DLD1 (cell line): Measurements from ENCODE around the gene IGSF5.

Experiments used
- in situ Hi-C: cut with HindIII; loops from 2 replicates; pipeline ENCODE4 v1.10.0; 2017; ENCODE audit warnings: low sequenced_read_pairs

The IGSF5 gene

DNA sequence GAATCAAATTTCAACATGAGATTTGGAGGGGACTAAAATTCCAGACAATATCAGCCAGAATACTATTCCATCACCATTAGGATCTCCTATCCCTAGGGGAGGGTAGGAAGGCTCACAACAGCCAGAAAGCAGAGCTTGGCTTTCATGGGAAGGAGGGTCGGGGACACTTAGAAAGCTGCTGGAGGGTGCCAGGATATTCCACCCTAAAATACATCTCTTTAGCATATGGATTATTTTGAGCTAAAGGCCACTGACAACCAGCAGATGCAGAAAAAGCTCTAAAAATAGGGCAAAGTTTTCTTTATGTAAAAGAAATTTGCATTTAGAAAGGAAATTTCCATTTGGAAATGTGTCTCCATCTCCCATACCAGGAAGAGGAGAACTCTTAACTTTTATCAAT is 68.0 kb downstream of the IGSF5 start:
- in situ Hi-C loops: no loop called here

DNA sequence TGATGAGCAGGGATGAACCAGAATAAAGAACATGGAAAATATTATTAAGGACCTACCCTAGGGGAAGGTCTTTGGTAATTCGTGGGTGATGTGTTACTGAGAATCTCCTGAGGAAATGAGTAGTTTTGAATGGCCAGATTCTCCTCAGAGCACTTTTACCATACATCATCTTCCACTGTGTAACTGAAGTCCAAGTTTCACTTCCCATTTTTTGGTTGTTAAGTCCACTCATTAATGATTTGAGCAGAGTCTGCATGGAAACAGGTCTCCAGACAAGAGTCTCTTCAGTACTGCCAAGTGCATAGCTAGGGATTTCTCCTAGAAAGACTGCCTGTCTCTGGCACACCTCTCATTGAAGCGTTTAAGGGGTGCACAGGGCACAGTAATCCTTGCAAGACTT is 73.6 kb downstream of the IGSF5 start:
- in situ Hi-C loops: no loop called here

DNA sequence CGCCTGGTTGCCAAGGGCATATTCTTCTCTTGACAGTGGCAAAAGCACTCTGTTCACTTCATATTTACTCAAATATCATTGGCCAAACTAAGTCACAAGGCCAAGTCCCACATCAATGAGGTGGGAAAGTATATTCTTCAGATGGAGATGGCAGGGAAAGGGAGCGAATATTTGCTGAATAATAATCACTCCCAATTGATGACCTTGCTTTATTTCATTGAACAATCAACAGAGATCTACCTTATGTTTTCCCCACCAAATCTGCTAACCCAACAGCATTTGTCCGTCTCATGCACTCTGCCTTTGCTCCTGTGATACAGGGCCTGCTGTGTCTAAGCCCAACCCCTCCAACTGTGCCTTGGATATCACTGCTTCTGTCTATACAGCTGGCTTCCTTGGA is 77.1 kb downstream of the IGSF5 start:
- in situ Hi-C loops: no loop called here

DNA sequence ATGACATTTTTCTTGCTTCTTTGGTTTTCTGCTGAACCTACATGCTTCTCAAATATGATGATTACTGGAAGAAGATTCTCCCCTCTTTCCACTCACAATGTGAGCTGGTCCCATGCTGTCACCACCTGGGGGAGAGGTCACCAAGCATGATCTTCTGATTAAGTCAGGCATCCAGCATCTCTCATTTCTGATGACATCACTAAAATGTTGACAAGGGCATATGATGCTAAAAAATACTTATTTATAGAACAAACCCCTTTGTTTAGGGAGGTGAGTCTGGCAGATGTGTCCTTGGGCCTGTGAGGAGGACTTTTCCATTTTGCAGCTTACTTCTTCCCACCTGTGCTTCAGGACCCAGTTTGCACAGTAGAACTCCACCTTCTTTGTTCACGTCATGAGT is 80.3 kb downstream of the IGSF5 start:
- in situ Hi-C loops: no loop called here

DNA sequence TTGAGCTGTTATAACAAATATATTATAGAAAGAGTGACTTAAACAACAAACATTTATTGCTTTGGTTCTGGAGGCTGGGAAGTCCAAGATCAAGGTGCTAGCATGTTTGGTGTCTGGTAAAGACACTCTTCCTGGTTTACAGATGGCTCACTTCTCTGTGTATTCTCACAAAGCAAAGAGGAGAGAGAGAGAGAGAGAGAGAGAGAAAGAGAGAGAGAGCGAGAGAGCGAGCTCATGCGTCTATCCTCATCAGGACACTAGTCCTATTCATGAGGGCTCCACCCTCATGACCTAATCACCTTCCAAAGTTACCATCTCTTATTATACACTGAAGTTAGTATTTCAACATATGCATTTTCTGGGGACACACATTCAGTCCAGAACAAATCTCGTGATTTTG is 89.6 kb downstream of the IGSF5 start:
- in situ Hi-C loops: no loop called here

DNA sequence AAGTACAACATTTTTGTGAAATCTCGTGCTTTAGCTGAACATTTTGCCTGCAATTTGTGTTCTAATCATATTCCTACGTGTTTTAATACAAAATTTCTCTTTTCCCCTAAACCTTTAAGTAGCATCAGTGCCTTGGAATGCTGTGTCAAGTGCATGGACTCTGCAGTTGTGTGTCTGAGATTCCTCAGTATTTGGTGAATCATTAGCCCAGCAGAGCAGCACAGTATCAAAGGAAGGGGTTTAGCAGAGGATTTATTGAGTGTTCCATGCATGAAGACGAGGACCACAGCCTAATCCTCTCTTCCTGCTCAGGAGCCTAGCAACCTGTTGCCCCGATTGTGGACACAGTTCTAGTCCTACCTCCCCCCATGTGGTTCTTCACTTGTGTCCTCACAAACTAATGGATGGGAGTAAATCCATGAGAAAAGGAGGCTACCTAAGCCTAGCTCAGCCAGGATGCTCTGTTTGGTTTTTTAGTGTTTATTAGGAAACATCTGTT is 92.9 kb downstream of the IGSF5 start:
- in situ Hi-C loops: no loop called here

DNA sequence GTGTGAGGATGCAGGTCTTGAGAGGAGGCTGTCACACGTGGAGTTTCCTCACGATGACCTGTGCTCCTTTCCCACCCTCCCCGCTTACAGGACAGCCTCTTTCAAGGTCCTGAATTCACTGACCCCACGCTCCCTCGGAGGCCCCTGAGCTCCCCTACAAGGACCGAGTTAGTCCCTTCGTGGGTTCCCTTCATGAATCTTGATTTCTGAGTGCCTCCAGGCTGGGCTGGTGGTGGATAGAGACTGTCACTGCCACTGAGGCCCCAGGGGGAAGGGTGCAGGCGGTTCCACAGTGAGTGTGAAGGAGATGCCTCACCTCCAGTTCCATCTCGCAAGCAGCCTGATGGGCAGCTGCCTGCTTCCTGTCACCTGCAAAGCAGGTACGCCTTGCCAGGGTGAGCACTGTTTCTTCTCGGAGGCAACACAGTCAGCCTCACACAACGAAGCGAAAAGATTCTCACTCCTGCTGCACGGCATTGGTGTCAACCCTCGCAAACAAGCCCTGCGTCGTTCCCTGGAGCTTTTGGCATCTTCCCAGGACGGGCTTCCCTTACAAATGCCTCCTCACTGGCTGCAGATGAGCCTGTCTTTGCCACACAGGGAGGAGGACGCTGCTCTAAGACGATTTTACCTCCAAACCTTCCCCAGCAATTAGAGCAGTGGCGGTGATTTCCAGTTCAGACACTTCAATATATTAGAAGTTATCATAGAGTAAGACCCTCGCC is 95.6 kb downstream of the IGSF5 start:
- in situ Hi-C loops: no loop called here

DNA sequence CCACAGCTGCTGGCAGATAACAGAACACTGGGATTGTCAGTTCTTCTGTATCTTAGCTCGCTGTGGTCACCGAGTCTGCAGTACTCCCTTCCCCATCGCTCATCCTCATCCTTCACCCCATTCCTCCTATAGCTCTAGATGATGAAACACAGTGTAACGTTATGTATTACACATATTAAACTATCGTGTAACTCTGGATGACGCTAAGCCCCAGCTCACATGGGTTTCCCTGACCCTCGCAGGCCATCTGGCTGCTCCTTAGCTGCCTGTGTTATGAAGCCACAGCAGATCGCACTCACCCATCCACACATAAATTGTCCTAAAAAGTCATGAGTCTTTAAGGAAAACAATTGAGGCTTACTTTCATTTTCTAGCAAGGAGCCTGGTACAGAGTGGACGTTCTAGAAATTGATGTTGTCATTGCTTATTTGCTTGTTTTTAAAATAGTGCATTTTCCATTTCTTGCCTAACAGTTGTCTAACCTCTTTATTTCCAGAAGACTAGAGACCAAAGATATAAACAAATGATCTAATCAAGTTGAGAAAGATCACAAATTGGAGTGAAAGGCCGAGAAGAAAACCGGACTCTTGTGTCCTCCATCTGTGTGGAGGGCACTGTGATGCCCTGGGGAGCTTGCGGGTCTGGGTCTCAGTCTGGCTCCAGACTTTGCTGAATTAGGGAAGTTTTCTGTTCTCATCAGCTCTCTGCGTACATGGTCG is 97.9 kb downstream of the IGSF5 start:
- in situ Hi-C loops: no loop called here

DNA sequence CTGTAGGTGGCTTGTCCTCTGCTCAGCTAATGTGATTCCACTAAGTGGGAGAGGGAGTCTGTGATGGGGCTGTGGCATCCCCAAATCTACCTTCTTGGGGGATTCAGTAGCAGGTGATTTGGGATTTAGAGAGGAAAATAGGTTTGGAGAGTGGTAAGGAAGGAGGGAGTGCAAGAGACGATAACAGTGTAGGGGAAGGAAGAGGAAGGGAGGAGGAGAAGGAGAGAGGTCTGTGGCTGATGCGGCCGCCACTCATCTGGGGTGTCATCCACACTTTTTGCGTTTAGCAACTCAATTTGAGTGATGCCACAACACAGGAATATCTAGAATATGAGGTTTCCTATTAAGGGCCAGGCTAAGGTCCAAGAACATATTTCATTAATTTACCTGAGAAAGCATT is 98.5 kb downstream of the IGSF5 start:
- in situ Hi-C loops: no loop called here

DNA sequence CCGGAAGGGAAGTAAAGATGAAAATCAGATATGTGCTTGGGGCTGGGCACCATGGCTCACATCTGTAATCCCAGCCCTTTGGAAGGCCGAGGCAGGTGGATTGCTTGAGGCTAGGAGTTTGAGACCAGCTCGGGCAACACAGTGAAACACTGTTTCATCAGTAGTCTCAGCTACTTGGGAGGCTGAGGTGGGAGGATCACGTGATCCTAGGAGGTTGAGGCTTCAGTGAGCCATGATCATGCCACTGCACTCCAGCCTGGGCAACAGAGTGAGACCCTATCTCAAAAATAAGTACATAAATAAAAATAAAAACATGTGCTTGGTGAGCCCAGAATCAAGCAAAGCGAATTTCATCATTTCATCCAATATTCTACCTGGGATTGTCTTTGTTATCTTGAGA is 98.9 kb downstream of the IGSF5 start:
- in situ Hi-C loops: no loop called here

DNA sequence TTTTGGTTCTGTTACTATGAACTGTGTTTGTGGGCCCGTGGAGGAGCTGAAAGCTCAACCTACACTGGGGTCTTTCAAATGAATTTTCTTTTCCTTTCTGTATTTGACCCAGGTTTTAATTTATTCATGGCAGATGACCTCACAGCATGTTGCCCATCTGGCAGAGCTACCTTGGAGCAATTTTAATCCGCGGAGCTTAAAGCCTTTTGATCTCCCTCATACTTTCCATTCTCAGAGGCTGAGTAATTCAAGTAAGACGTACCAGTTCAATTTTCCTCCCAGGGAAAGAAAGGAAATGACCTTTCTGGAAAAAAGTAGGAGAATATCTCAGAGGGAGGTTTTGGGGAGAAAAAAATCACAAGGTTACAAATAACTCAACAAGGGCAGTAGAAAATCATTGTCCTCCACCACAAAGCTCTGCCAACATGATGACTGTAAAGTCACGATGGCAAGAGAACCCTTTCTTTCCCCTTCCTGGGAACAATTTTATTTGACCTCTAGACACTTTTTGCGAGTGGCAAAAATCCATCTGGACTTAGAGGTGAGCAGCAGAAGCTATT is 100.7 kb downstream of the IGSF5 start:
- in situ Hi-C loops: no loop called here

DNA sequence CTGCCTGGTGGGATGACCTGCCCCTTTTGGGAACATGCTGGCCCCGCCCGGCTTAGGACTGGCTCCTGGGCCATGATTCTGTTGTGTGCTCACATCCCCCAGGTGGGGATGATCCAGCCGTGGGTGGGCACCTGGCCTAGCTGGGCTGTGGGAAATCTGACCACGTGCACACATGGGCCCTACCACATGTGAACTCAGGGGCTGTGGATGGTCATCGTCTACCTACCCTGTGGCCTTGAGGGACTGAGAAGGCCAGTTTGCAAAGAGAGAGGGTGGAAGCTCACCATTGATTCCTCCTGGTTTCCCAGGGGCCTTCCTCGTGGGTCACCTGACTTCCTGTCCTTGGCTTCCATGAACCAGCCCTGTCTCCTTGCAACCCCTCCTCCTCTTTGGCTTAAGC is 102.9 kb downstream of the IGSF5 start:
- in situ Hi-C loops: no loop called here

DNA sequence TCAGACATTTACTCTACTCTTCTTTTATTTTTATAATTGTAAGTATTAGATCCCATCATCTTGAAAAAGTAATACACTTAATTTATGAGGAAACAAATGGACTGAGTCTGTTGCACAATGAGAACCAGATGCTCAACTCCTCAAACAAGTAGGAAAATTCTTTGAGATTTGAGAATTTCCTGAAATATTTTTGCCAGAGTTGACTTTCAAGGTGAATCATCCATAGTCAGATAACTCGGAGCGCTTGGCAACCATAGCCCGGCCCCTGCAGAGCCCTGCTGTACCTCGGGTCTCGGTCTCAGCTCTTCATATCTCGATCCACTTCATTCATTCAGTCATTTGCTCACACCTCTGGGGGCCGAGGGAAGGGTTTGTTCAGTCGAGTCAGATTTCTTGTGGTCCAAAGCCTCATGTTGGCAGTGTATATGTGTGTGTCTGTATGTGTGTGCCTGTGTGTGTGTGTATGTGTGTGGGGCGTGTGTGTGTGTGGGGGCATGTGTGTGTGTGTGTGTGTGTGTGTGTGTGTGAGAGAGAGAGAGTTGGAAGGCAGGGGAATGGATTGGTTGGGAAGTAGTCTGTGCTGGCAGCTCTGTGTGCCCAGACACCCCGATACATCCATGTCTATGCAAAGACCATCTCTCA is 104.2 kb downstream of the IGSF5 start:
- in situ Hi-C loops: no loop called here

DNA sequence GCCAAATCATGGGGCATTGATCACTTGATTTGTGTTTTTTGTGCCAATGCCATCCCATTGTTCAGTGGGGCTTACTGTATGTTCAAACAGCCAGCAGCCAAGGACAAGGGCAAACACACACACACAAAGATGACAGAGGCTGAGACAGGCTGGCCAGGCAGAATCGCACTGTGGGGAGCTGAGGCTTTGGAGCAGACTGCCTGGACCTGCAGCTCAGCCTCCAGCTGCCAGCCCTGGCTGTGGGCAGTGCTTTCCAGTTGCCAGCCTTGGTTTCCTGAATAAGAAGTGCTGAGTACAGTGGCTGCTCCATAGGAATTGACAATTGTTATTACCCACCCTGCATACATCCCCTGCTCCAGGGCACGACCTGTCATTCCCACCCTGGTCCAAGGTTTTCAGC is 105.3 kb downstream of the IGSF5 start:
- in situ Hi-C loops: no loop called here

DNA sequence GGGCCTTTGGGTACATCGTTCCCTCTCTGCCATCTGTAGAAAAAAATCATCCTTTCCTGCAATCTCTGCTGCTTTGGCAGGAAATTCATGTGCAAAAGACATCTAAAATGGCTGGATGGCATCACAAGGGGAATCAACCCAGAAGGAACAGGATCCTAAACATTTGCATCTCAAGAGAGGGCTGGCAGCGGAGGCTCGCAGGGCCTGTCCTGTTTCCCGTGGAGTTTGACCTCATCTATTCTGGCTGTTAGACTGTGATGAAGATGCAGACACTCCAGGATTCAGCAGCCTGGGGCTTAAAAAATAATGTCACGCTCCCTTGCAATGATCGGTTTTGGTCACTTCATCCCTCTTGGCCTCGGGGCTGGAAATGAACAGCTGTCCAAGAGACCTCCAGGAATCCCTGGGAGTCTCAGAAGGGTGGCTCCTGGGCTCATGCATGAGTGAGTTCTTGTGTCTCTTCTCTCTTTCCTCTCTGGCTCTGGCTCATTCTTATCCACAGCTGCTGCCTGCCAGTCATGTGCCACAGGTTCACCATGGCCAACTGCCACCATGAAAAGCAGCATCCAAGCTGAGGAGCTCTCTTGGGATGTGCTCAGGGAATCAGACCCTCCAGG is 106.1 kb downstream of the IGSF5 start:
- in situ Hi-C loops: no loop called here
